Skeletal muscle tissue (tissue), 4 donors: ENCODE results near the gene KDM4C. TPM values are rescaled to one million over a fixed set of nuclear protein-coding genes. Genes with fewer than 3 reads are reported as not detected.

ENCODE experiments used
- H3K27ac ChIP-seq: one replicate; pipeline ENCODE4 v1.7.0; 2013; ENCODE audit warnings: mild to moderate bottlenecking, low read depth, low read length, inconsistent platforms
- H3K27me3 ChIP-seq, 3 donors: one replicate each; pipeline ENCODE4 v1.7.0; 2013; ENCODE audit warnings: low read length in 3 of 3; ENCODE audit not compliant: control insufficient read depth in 3 of 3, insufficient read depth in 3 of 3
- H3K36me3 ChIP-seq, 3 donors: one replicate each; pipeline ENCODE4 v1.7.0; 2013; ENCODE audit warnings: low read length in 3 of 3; ENCODE audit not compliant: control insufficient read depth in 3 of 3, insufficient read depth in 3 of 3
- H3K4me1 ChIP-seq, 3 donors: one replicate each; pipeline ENCODE4 v1.7.0; 2013; ENCODE audit warnings: low read length in 3 of 3, mild to moderate bottlenecking in 3 of 3; ENCODE audit not compliant: control insufficient read depth in 3 of 3, insufficient read depth in 3 of 3
- H3K4me3 ChIP-seq, 3 donors: one replicate each; pipeline ENCODE4 v1.7.0; 2013; ENCODE audit warnings: low read length in 3 of 3
- H3K9ac ChIP-seq, 3 donors: one replicate each; pipeline ENCODE4 v1.7.0; 2013; ENCODE audit warnings: low read length in 3 of 3, mild to moderate bottlenecking in 3 of 3, moderate library complexity in 2 of 3, low read depth in 1 of 3
- H3K9me3 ChIP-seq, 3 donors: one replicate each; pipeline ENCODE4 v1.7.0; 2013; ENCODE audit warnings: low read length in 3 of 3; ENCODE audit not compliant: control insufficient read depth in 3 of 3
- total RNA-seq: library from RNA; depleted of rRNA; stranded (reverse); fragments of >200 nt; gene quantifications from one replicate; pipeline ENCODE4 v1.2.3, GENCODE V29; 2014
- donor health status: Osteomylitis.

The KDM4C gene
- total RNA-seq, 1 donor from 2014 or later, result 50.1 TPM

GRCh38 chr9:7196467-7196866, 438.7 kb downstream of the KDM4C start:
- H3K36me3 ChIP-seq, result no peaks in the 10 kb centered on the region
- H3K4me3 ChIP-seq, result no peak overlapping the region
- H3K4me1 ChIP-seq, result peaks cover 0 to 2% (median 0%) of the 10 kb centered on the region in 3 donors
- no peak overlapping the region for H3K27ac ChIP-seq
- H3K9ac ChIP-seq, result no peak overlapping the region
- H3K27me3 ChIP-seq, result no peaks in the 10 kb centered on the region
- H3K9me3 ChIP-seq, result no peaks in the 10 kb centered on the region

GRCh38 chr9:7201196-7201595, 443.4 kb downstream of the KDM4C start:
- H3K4me3 ChIP-seq, result no peak overlapping the region
- H3K9ac ChIP-seq, result no peak overlapping the region
- H3K4me1 ChIP-seq, result no peaks in the 10 kb centered on the region
- no peaks in the 10 kb centered on the region for H3K36me3 ChIP-seq
- H3K9me3 ChIP-seq, result no peaks in the 10 kb centered on the region
- H3K27ac ChIP-seq, result no peak overlapping the region
- no peaks in the 10 kb centered on the region for H3K27me3 ChIP-seq

GRCh38 chr9:7205806-7206205, 448.0 kb downstream of the KDM4C start:
- no peaks in the 10 kb centered on the region for H3K27me3 ChIP-seq
- no peak overlapping the region for H3K27ac ChIP-seq
- no peaks in the 10 kb centered on the region for H3K4me1 ChIP-seq
- no peak overlapping the region for H3K4me3 ChIP-seq
- H3K9ac ChIP-seq, result no peak overlapping the region
- no peaks in the 10 kb centered on the region for H3K9me3 ChIP-seq
- H3K36me3 ChIP-seq, result no peaks in the 10 kb centered on the region

- no peaks in the 10 kb centered on the region for H3K4me1 ChIP-seq
- H3K27me3 ChIP-seq, result no peaks in the 10 kb centered on the region
- H3K27ac ChIP-seq, result no peak overlapping the region
- H3K9me3 ChIP-seq, result no peaks in the 10 kb centered on the region
- H3K36me3 ChIP-seq, result no peaks in the 10 kb centered on the region
- no peak overlapping the region for H3K9ac ChIP-seq
- H3K4me3 ChIP-seq, result no peak overlapping the region
Observed at GRCh38 chr9:7206221-7206758, 448.5 kb downstream of the KDM4C start.

- Histone ChIP-seq H3K4me3 (peak overlapping the region in 1 of 3 donors; percentile 26), H3K27ac (no peak overlapping the region), H3K4me1 (no peaks in the 10 kb centered on the region), H3K9me3 (no peaks in the 10 kb centered on the region), H3K27me3 (no peaks in the 10 kb centered on the region), H3K9ac (peak overlapping the region in 1 of 3 donors; percentile 32), H3K36me3 (no peaks in the 10 kb centered on the region)
Observed at GRCh38 chr9:7209016-7209715, 451.4 kb downstream of the KDM4C start.

GRCh38 chr9:7209990-7210389, 452.2 kb downstream of the KDM4C start:
- Histone ChIP-seq H3K36me3 (no peaks in the 10 kb centered on the region), H3K27ac (no peak overlapping the region), H3K4me3 (no peak overlapping the region), H3K9ac (no peak overlapping the region), H3K27me3 (no peaks in the 10 kb centered on the region), H3K9me3 (no peaks in the 10 kb centered on the region), H3K4me1 (no peaks in the 10 kb centered on the region)

GRCh38 chr9:7210854-7211637, 453.3 kb downstream of the KDM4C start:
- Histone ChIP-seq H3K4me3 (no peak overlapping the region), H3K27ac (no peak overlapping the region), H3K36me3 (no peaks in the 10 kb centered on the region), H3K4me1 (no peaks in the 10 kb centered on the region), H3K27me3 (no peaks in the 10 kb centered on the region), H3K9me3 (no peaks in the 10 kb centered on the region), H3K9ac (no peak overlapping the region)

GRCh38 chr9:7211657-7212056, 453.9 kb downstream of the KDM4C start:
- no peaks in the 10 kb centered on the region for H3K36me3 ChIP-seq
- no peak overlapping the region for H3K9ac ChIP-seq

GRCh38 chr9:7212101-7212500, 454.3 kb downstream of the KDM4C start:
- no peak overlapping the region for H3K4me3 ChIP-seq
- no peak overlapping the region for H3K27ac ChIP-seq
- H3K9me3 ChIP-seq, result no peaks in the 10 kb centered on the region
- no peaks in the 10 kb centered on the region for H3K36me3 ChIP-seq
- H3K9ac ChIP-seq, result no peak overlapping the region
- H3K27me3 ChIP-seq, result no peaks in the 10 kb centered on the region
- no peaks in the 10 kb centered on the region for H3K4me1 ChIP-seq

More at GRCh38 chr9:7211657-7212056, 453.9 kb downstream of the KDM4C start:
- H3K4me3 ChIP-seq, result no peak overlapping the region
- no peaks in the 10 kb centered on the region for H3K4me1 ChIP-seq
- no peak overlapping the region for H3K27ac ChIP-seq
- no peaks in the 10 kb centered on the region for H3K9me3 ChIP-seq
- no peaks in the 10 kb centered on the region for H3K27me3 ChIP-seq
